ENCODE results near the gene MAP3K2.

- TF ChIP-seq POLR2A (IDR thresholded peaks at IDR 0.05) (no peak), CTCF (IDR thresholded peaks at IDR 0.05) (no peak)
Measured at GRCh38 chr2:127378720-127379119, 9.1 kb downstream of the MAP3K2 start.
